IMR-90 (cell line): ENCODE data around the gene TULP4. TPM values are rescaled to one million over a fixed set of nuclear protein-coding genes. Genes with fewer than 3 reads are reported as not detected.

Experiments used
- ATAC-seq: fragments of 200-7000 bp; cut with Tn5 transposase; 2 replicates; pipeline ENCODE4 v1.9.1; 2020; ENCODE audit warnings: low read depth, mild to moderate bottlenecking, moderate library complexity
- BruUV-seq: library from RNA; stranded (reverse); fragments of 400-500 nt; replicated peaks from 2 replicates; lab custom pipeline; 2021; lab: Mats Ljungman, UMichigan
- CTCF ChIA-PET: fragments of 300-600 bp; formaldehyde crosslinking; extraction: SDS; loops from one replicate; lab custom pipeline; 2021; ENCODE audit warnings: antibody characterized with exemption; lab: Yijun Ruan, JAX
- POLR2A ChIA-PET: fragments of 300-600 bp; sonication (Branson Sonifier 250); formaldehyde crosslinking; loops from one replicate; lab custom pipeline; 2022; ENCODE audit warnings: antibody characterized with exemption; ENCODE audit not compliant: unreplicated experiment; lab: Charles Lee
- DNase-seq: peaks from one replicate; pipeline ENCODE4 v3.0.0; 2013
- H2AFZ ChIP-seq: replicated peaks from 2 replicates; pipeline ENCODE3; 2013; ENCODE audit warnings: low read length, mild to moderate bottlenecking; ENCODE audit not compliant: poor library complexity
- H2AK5ac ChIP-seq: 2 replicates; pipeline ENCODE4 v1.6.1; 2013; ENCODE audit warnings: low read depth, low read length, inconsistent platforms
- H2AK9ac ChIP-seq: replicated peaks from 2 replicates; pipeline ENCODE3; 2013; ENCODE audit warnings: mild to moderate bottlenecking, low read depth, low read length, moderate library complexity; ENCODE audit not compliant: poor library complexity
- H2BK120ac ChIP-seq: 2 replicates; pipeline ENCODE4 v1.6.1; 2013; ENCODE audit warnings: low read depth, low read length, inconsistent platforms
- H2BK15ac ChIP-seq: 3 replicates; pipeline ENCODE4 v1.6.1; 2013; ENCODE audit warnings: low read depth, low read length, inconsistent platforms
- H2BK20ac ChIP-seq: 2 replicates; pipeline ENCODE4 v1.6.1; 2013; ENCODE audit warnings: low read depth, mild to moderate bottlenecking, inconsistent platforms, low read length, moderate library complexity
- H2BK5ac ChIP-seq: 2 replicates; pipeline ENCODE4 v1.6.1; 2013; ENCODE audit warnings: mild to moderate bottlenecking, low read depth, low read length, inconsistent platforms; ENCODE audit not compliant: poor library complexity, severe bottlenecking
- H3K14ac ChIP-seq: replicated peaks from 2 replicates; pipeline ENCODE4 v1.6.1; 2013; ENCODE audit warnings: low read depth, low read length, inconsistent platforms
- H3K18ac ChIP-seq: 2 replicates; pipeline ENCODE4 v1.6.1; 2013; ENCODE audit warnings: low read depth, low read length, control low read depth
- H3K23ac ChIP-seq: 2 replicates; pipeline ENCODE4 v1.6.1; 2013; ENCODE audit warnings: low read depth, low read length, inconsistent platforms
- H3K27ac ChIP-seq: 2 replicates; pipeline ENCODE4 v1.5.1; 2013; ENCODE audit warnings: mild to moderate bottlenecking, control low read depth, low read length; ENCODE audit not compliant: insufficient read depth
- H3K27me3 ChIP-seq: 2 replicates; pipeline ENCODE4 v1.6.1; 2013; ENCODE audit warnings: low read length; ENCODE audit not compliant: control insufficient read depth, insufficient read depth
- H3K36me3 ChIP-seq: 2 replicates; pipeline ENCODE4 v1.6.1; 2013; ENCODE audit warnings: low read length, mixed read lengths; ENCODE audit not compliant: control insufficient read depth, insufficient read depth
- H3K4ac ChIP-seq: 2 replicates; pipeline ENCODE4 v1.6.1; 2013; ENCODE audit warnings: low read depth, low read length, inconsistent platforms
- H3K4me1 ChIP-seq: 2 replicates; pipeline ENCODE4 v1.6.1; 2013; ENCODE audit warnings: low read length, mixed read lengths; ENCODE audit not compliant: control insufficient read depth, insufficient read depth
- H3K4me2 ChIP-seq: 2 replicates; pipeline ENCODE4 v1.6.1; 2013; ENCODE audit warnings: low read depth, mild to moderate bottlenecking, control low read depth, low read length, moderate library complexity
- H3K4me3 ChIP-seq: 2 replicates; pipeline ENCODE4 v1.5.1; 2013; ENCODE audit warnings: low read depth, mild to moderate bottlenecking, control low read depth, low read length, moderate library complexity; ENCODE audit not compliant: insufficient read depth
- H3K56ac ChIP-seq: 2 replicates; pipeline ENCODE4 v1.6.1; 2013; ENCODE audit warnings: low read length, inconsistent platforms; ENCODE audit not compliant: insufficient read depth; ENCODE audit errors: extremely low read depth
- H3K79me1 ChIP-seq, 2 experiments: 2 replicates each; pipeline ENCODE4 v1.6.1; 2013; ENCODE audit warnings: low read length in 2 of 2, inconsistent platforms in 1 of 2, low read depth in 1 of 2
- H3K9ac ChIP-seq: 2 replicates; pipeline ENCODE4 v1.6.1; 2013; ENCODE audit warnings: low read depth, low read length, control low read depth
- H3K9me1 ChIP-seq: 2 replicates; pipeline ENCODE4 v1.6.1; 2013; ENCODE audit warnings: low read length, inconsistent platforms; ENCODE audit not compliant: insufficient read depth
- H3K9me3 ChIP-seq: 2 replicates; pipeline ENCODE4 v1.6.1; 2013; ENCODE audit warnings: low read length; ENCODE audit not compliant: control insufficient read depth, insufficient read depth
- H4K20me1 ChIP-seq: 2 replicates; pipeline ENCODE4 v1.6.1; 2013; ENCODE audit warnings: low read length, inconsistent platforms; ENCODE audit not compliant: insufficient read depth
- H4K5ac ChIP-seq: 2 replicates; pipeline ENCODE4 v1.6.1; 2013; ENCODE audit warnings: mild to moderate bottlenecking, low read depth, low read length, control low read depth
- H4K8ac ChIP-seq, 2 experiments: 2 replicates each; pipeline ENCODE4 v1.6.1; 2013; ENCODE audit warnings: low read depth in 2 of 2, low read length in 2 of 2, control low read depth in 1 of 2, inconsistent platforms in 1 of 2
- H4K91ac ChIP-seq: 2 replicates; pipeline ENCODE4 v1.6.1; 2013; ENCODE audit warnings: low read depth, low read length, inconsistent platforms; ENCODE audit not compliant: insufficient read depth
- BHLHE40 ChIP-seq: fragments of 150-350 bp; IDR thresholded peaks from 2 replicates; pipeline ENCODE4 v1.6.1; 2016; ENCODE audit warnings: mild to moderate bottlenecking, low read depth, low read length
- CEBPB ChIP-seq: IDR thresholded peaks from 2 replicates; pipeline ENCODE4 v1.6.1; 2012; ENCODE audit warnings: low read depth, low read length, improper control_type of control experiment
- CHD1 ChIP-seq: IDR thresholded peaks from 2 replicates; pipeline ENCODE4 v1.6.1; 2012; ENCODE audit warnings: low read depth, low read length, improper control_type of control experiment
- MAFK ChIP-seq: IDR thresholded peaks from 2 replicates; pipeline ENCODE4 v1.6.1; 2012; ENCODE audit warnings: low read depth, low read length, improper control_type of control experiment
- MAZ ChIP-seq: IDR thresholded peaks from 2 replicates; pipeline ENCODE4 v1.6.1; 2012; ENCODE audit warnings: low read depth, mild to moderate bottlenecking, low read length, improper control_type of control experiment, moderate library complexity, borderline replicate concordance
- MXI1 ChIP-seq: IDR thresholded peaks from 2 replicates; pipeline ENCODE4 v1.6.1; 2012; ENCODE audit warnings: low read depth, mild to moderate bottlenecking, low read length, moderate library complexity, borderline replicate concordance
- NFE2L2 ChIP-seq: fragments of 150-350 bp; IDR thresholded peaks from 2 replicates; pipeline ENCODE4 v1.6.1; 2016; ENCODE audit warnings: low read depth, mild to moderate bottlenecking, low read length
- POLR2A ChIP-seq: IDR thresholded peaks from 2 replicates; pipeline ENCODE4 v1.6.1; 2012; ENCODE audit warnings: mild to moderate bottlenecking, low read depth, low read length
- RAD21 ChIP-seq: IDR thresholded peaks from 2 replicates; pipeline ENCODE4 v1.6.1; 2012; ENCODE audit warnings: low read length, improper control_type of control experiment
- RCOR1 ChIP-seq: IDR thresholded peaks from 2 replicates; pipeline ENCODE4 v1.6.1; 2012; ENCODE audit warnings: mild to moderate bottlenecking, low read length, improper control_type of control experiment; ENCODE audit not compliant: insufficient replicate concordance
- RFX5 ChIP-seq: IDR thresholded peaks from 2 replicates; pipeline ENCODE4 v1.8.0; 2012; ENCODE audit warnings: low read depth, mild to moderate bottlenecking, low read length, moderate library complexity
- SMC3 ChIP-seq: fragments of 150-350 bp; IDR thresholded peaks from 2 replicates; pipeline ENCODE4 v1.6.1; 2016; ENCODE audit warnings: low read depth, mild to moderate bottlenecking, antibody characterized with exemption, low read length, moderate library complexity
- WGBS, 2 experiments: methylation state at CpG; one replicate each; pipeline versions ENCODE4 v1.1.5 to v1.1.7; 2013; ENCODE audit warnings: missing lambda C conversion rate in 2 of 2; ENCODE audit not compliant: insufficient read length in 1 of 2; ENCODE audit errors: extremely low coverage in 2 of 2; 5-methylcytosine and 5-hydroxymethylcytosine counted together
- dilution Hi-C: fragments of 300-500 bp; cut with HindIII; formaldehyde crosslinking; loops from one replicate; pipeline ENCODE4 v1.14.3; 2018; ENCODE audit warnings: low sequenced_read_pairs; ENCODE audit not compliant: unreplicated experiment
- in situ Hi-C: fragments of 300-500 bp; cut with MboI; formaldehyde crosslinking; loops from 3 replicates; pipeline ENCODE4 v1.14.3; 2019; ENCODE audit warnings: low sequenced_read_pairs, inconsistent platforms, mixed read lengths
- intact Hi-C: fragments of 100-400 bp; cut with micrococcal nuclease; formaldehyde crosslinking; loops from 2 replicates; pipeline ENCODE4 v1.10.0; 2022
- polyA plus RNA-seq, 3 experiments: library from polyadenylated mRNA; depleted of rRNA; stranded (reverse); fragments of >200 nt; gene quantifications; 2 replicates each; pipeline ENCODE4 v1.2.3, GENCODE V29; 2012; ENCODE audit warnings: low replicate concordance in 1 of 3
- total RNA-seq: library from RNA; depleted of rRNA; stranded (reverse); fragments of >200 nt; gene quantifications from 2 replicates; pipeline ENCODE4 v1.2.3, GENCODE V29; 2012
- TF ChIP-seq, protein P1 (sequence below): conservative IDR thresholded peaks from 2 replicates; pipeline ENCODE4 v1.5.1; 2012; ENCODE audit warnings: mild to moderate bottlenecking, low read depth, low read length, improper control_type of control experiment
- TF ChIP-seq, protein P2 (sequence below): fragments of 150-350 bp; IDR thresholded peaks from 2 replicates; pipeline ENCODE4 v1.6.1; 2016; ENCODE audit warnings: low read depth, mild to moderate bottlenecking, low read length, moderate library complexity, borderline replicate concordance
- TF ChIP-seq, protein P3 (sequence below): fragments of 150-350 bp; IDR thresholded peaks from 2 replicates; pipeline ENCODE4 v1.6.1; 2017; ENCODE audit warnings: mild to moderate bottlenecking, antibody characterized with exemption, low read length, low read depth

TULP4 gene
- total and polyA plus RNA-seq, 2 of the 4 experiments (the other 2 are of a cell fraction), result 8.1 to 30.6 TPM

DNA sequence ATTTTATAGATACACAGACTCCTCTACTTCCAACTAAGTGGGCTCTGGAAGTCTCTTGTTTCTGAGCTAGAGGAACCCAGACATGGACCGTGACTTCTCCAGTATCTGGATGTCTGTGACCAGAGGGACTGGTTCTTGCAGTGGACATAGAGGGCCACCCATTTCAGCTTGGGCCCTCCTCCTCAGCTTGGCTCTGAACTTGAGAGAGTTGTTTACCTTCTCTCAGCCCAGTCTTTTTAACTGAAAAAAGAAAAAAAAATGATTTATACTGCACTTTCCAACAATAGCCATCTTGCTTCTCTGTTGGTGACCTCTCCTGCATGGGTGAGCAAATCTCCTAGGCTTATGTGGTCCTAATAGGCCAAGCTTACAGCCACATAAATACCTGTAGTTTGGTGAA, 187.3 kb downstream of the TULP4 start:
- Histone ChIP-seq H3K9me1 (peaks cover 7% of the 10 kb centered on the region; the same call in 1 of the 2 replicates), H3K36me3 (peaks cover 27% of the 10 kb centered on the region), H3K4me2 (peak overlapping the region; percentile 41; the same call in 1 of the 2 replicates), H3K4ac (no peak overlapping the region), H3K18ac (0 out of 2 replicates have a peak overlapping the region, but pooled peaks have one; percentile 34), H2AK5ac (no peak overlapping the region), H2BK15ac (no peak overlapping the region), H4K91ac (no peak overlapping the region), H2AK9ac (no peak overlapping the region), H2BK120ac (no peak overlapping the region), H2AFZ (no peak overlapping the region), H4K8ac (no peak overlapping the region), H2BK5ac (no peak overlapping the region), H3K27me3 (no peaks in the 10 kb centered on the region), H4K20me1 (no peaks in the 10 kb centered on the region), H3K4me1 (peaks cover 6% of the 10 kb centered on the region), H3K14ac (no peak overlapping the region), H3K27ac (no peak overlapping the region), H3K4me3 (no peak overlapping the region), H2BK20ac (no peak overlapping the region), H3K9me3 (no peaks in the 10 kb centered on the region), H4K5ac (no peak overlapping the region; the same call in 1 of the 2 replicates), H3K9ac (no peak overlapping the region), H3K56ac (no peak overlapping the region), H3K79me1 (0 out of 4 replicates have a peak, but pooled peaks cover 0 to 4% of the 10 kb centered on the region in 2 experiments), H3K23ac (no peak overlapping the region)
- WGBS, 2 experiments, result no CpG with 5 or more reads among the region's 1 CpG
- BruUV-seq, result no TSS peak
- DNase-seq (no peak), ATAC-seq (peak; percentile 21)
- TF ChIP-seq, protein P1, sequence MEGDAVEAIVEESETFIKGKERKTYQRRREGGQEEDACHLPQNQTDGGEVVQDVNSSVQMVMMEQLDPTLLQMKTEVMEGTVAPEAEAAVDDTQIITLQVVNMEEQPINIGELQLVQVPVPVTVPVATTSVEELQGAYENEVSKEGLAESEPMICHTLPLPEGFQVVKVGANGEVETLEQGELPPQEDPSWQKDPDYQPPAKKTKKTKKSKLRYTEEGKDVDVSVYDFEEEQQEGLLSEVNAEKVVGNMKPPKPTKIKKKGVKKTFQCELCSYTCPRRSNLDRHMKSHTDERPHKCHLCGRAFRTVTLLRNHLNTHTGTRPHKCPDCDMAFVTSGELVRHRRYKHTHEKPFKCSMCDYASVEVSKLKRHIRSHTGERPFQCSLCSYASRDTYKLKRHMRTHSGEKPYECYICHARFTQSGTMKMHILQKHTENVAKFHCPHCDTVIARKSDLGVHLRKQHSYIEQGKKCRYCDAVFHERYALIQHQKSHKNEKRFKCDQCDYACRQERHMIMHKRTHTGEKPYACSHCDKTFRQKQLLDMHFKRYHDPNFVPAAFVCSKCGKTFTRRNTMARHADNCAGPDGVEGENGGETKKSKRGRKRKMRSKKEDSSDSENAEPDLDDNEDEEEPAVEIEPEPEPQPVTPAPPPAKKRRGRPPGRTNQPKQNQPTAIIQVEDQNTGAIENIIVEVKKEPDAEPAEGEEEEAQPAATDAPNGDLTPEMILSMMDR, result no peak
- TF ChIP-seq MXI1, result no peak
- TF ChIP-seq, protein P2, sequence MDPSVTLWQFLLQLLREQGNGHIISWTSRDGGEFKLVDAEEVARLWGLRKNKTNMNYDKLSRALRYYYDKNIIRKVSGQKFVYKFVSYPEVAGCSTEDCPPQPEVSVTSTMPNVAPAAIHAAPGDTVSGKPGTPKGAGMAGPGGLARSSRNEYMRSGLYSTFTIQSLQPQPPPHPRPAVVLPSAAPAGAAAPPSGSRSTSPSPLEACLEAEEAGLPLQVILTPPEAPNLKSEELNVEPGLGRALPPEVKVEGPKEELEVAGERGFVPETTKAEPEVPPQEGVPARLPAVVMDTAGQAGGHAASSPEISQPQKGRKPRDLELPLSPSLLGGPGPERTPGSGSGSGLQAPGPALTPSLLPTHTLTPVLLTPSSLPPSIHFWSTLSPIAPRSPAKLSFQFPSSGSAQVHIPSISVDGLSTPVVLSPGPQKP, result no peak
- TF ChIP-seq CEBPB, result no peak
- TF ChIP-seq SMC3, result no peak
- TF ChIP-seq NFE2L2, result no peak
- no peak for TF ChIP-seq MAZ
- TF ChIP-seq RFX5, result no peak
- no peak for TF ChIP-seq POLR2A
- no peak for TF ChIP-seq RAD21
- TF ChIP-seq BHLHE40, result no peak
- no peak for TF ChIP-seq CHD1
- no peak for TF ChIP-seq MAFK
- TF ChIP-seq RCOR1, result no peak
- TF ChIP-seq, protein P3, sequence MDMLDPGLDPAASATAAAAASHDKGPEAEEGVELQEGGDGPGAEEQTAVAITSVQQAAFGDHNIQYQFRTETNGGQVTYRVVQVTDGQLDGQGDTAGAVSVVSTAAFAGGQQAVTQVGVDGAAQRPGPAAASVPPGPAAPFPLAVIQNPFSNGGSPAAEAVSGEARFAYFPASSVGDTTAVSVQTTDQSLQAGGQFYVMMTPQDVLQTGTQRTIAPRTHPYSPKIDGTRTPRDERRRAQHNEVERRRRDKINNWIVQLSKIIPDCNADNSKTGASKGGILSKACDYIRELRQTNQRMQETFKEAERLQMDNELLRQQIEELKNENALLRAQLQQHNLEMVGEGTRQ, result no peak
- POLR2A ChIA-PET, result interaction anchor here (0.6 kb wide), 1 partner anchor 69 kb away, joined by 4 read pairs; no protein-coding TSS in a partner anchor
- intact Hi-C loops (no loop called here), dilution Hi-C loops (no loop called here), in situ Hi-C loops (no loop called here)
- CTCF ChIA-PET, result no interaction called here
